GM15510 (cell line): ENCODE data around the gene NR3C1.

ENCODE experiments used
- POLR2A ChIP-seq: IDR thresholded peaks from 3 replicates; pipeline ENCODE4 v1.6.1; 2011; ENCODE audit warnings: borderline replicate concordance; ENCODE audit not compliant: insufficient read length; ENCODE audit errors: extremely low read depth

NR3C1 gene

DNA sequence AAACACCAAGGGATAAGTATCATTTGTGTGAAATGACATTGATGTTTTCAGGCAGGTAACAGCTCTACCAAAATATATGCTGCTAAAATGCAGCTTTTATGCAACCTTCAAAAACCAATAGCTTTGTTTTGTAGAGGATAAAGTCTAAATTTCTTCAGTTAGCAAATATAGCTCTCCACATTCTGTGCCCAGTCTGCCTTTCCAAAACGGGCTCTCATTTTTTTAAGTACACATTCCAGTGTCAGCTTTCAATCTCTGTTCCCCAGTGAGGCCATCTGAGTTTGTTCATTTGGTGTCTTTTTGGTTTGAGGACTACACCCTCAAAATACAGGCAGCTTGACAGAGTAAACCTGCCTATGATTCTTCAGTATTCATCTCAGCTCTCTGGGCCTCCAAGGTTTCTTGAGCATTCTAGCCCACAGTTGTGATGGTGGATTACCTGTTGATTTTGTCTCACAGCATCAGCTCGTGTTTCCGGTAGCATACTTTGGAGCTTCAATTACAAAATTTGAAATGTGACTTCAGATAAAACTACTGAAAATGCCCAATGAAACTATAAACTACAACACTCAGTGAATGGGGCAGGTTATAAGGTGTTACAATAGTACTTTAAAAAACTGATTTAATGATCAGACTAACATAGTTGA lies 55.7 kb downstream of the NR3C1 start:
- TF ChIP-seq POLR2A: no peak

DNA sequence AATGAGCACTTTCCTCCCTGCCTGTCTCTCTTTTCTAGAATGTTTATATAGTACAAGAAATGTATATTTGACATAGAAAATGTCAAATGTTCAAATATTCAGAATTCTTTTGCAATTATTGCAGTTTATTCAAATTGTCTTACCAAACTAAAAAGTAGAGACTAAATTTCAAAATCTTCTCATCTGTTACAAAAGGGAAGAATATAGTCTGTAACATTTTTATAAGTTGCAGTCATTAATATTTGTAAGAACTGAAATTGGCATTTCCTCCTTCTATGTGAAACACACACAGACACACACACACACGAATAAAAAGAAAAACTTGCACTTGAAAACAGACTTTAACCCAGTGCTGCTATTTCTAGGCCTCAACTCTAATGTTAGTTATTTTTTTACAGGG lies 56.4 kb downstream of the NR3C1 start:
- no peak for TF ChIP-seq POLR2A

DNA sequence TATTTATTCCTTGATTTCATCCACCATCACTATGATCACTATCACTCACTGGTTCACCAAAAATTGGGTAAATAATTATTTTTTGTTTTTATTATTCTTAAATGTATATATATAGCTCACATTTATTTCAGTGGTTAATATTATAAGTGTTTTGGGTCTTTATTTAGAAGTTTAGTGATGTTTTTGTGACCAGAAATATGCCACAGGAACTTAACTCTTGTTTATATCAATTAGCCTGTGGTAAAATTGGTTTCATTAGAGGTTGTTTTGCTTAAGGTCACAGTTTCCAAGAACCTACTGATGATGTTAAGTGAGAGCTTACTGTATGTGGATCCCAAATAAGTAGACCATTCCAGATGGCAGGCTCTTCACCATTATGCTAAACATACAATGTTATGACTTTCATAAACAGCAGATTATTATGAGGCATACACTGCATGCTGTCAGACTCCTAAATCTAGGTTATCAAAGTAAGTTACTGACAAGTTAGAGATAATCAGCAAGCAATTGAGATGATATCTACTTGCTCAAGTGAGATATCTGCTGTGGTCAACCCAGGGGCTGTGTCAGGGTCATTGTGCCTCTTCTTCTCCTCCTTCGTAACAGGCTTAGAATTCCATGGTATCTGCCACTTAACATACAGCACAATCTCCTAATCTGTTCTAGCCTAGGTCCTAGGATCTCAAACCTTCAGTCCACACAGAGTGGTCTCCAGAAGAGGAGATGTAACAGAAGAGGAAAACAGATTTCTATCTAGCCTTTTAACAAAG lies 57.6 kb downstream of the NR3C1 start:
- TF ChIP-seq POLR2A: no peak

DNA sequence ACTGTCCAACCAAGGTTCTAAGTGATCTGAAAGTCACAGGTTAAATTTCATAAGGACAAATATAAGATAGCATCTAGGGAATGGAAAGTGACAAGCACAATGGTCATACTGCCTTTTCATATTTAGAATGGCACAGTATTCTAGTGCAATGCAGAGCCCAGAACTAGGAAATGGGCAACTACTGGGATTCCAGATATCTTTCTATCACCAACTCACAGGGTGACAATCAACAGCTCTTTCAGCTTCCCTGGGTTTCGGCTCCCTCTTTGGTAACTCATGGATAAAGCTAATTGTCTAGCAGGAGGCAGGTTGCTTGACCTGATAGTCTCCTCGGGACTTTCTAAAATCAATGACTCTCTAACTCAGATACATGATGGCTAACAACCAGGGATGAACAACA lies 60.4 kb downstream of the NR3C1 start:
- no peak for TF ChIP-seq POLR2A

DNA sequence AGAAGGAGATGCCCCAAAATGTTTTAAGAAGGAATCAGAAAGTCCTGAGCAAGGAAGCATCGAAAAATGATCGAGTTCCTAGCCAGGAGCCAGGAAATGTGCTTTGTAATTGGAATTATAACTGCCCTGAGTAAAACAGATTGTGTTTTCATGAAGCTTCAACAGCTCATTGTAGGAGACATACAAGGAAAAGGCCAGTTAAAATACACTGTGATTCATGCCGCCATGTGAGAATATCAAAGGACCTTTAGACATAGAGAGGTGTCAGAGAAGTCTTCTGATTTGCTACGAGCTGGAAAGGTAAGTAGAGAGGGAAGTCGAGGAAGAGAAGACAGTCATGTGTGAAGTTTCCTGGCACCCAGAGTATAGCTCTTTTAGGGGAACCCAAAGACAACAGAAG lies 60.9 kb downstream of the NR3C1 start:
- no peak for TF ChIP-seq POLR2A

DNA sequence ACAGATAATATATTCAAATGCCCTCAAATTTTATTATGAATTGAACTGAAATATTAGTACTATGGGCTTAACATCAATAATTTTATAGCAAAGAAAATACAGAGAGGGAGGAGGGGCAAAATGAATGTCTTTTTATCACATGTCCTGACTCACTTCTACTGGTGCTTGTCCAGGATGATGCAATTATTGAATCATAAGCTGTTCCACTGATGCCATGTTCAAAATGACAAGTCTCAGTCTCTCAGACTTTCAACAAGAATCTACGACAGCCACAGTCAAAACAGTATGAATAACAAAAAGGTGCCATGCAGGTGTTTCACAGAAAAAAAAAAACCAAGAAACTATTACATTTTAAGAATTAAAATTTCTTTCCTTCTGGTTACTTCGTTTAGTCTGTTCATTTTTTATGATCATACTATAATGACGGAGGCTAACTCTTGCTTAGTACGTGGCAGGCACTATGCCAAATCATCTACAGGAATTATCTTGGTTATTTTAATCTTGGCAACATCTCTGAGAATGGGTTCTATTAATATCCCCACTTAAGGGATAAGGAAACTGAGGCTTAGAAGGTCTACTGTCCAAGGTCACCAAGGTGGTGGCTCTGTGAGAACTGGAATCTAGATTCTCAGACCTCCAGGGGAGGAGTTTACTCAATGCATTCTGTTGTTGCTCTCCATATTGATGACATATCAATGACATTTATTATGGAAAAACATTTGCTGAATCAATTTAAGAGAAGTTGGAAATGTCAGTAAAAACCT lies 61.5 kb downstream of the NR3C1 start:
- TF ChIP-seq POLR2A: no peak

DNA sequence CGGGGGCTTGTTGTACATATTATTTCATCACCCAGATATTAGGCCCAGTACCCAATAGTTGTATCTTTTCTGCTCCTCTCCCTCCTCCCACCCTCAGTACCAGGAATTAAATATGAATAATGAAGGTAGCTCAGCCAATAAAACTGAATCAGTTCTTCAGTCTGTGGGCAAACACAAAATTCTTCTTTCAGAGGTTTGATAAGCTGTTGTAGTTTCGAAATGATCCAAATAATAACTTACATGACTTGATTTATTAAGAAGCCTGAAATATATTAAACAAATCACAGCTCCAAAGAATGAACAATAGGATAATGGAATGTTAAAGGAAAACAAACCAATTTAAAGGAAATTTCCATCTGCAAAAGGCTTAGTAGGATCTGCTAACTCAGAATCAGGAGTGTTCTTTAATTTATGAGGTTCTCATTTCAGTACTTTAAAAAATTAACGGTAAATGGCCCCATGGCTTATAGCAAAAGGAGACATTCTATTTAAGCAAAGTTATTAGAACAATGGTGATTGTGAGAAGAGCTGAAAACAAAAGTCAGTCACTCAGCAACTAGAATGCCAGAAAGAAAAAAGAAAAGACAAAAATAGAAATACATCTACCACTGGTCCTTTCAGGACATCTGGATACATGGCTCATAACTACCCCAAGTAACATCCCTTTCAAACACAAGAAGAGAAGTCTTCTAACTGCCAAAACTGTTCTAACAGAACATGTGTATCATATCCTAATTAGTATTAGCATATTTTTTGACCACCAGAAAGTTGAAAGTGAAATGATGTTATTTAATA lies 62.4 kb downstream of the NR3C1 start:
- TF ChIP-seq POLR2A: no peak

DNA sequence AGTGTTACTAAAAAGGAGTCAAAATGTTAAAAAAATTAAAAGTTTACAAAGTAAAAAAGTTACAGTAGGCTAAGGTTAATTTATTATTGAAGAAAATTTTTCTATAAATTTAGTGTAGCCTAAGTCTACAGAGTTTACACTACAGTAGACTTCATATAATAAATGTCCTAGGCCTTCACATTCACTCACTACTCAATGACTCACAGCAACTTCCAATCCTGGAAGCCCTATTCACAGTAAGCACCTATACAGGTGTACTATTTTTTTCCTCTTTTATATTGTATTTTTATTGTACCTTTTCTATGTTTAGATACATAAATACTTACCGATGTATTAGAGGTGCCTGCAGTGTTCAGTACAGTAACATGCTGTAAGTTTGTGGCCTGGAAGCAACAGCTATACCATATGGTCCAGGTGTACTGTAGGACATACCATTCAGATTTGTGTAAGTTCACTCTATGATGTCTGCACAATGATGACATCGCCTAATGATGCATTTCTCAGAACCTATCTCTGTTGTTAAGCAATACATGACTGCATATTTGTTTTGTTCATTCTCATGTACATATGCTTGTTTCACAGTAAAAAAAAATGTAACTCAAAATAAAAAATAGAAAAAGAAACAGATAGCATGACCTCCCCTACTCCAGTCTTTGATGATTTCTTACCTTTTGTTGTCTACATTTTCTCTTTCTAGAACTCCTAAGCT lies 64.7 kb downstream of the NR3C1 start:
- no peak for TF ChIP-seq POLR2A

DNA sequence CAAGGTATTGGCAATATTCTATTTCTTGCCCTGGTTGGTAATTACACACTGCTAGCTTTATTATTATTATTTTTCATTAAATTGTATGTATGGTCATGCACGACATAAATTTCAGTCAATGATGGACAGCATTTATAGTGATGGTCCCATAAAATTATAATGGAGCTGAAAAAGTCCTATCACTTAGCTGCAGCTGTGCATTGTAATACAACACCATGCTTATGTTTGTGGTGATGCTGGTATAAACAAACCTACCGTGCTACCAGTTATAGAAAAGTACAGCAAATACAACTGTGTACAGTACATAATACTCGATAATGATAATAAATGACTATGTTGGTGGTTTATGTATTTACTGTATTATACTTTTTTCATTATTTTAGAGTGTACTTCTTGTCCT lies 65.5 kb downstream of the NR3C1 start:
- no peak for TF ChIP-seq POLR2A

DNA sequence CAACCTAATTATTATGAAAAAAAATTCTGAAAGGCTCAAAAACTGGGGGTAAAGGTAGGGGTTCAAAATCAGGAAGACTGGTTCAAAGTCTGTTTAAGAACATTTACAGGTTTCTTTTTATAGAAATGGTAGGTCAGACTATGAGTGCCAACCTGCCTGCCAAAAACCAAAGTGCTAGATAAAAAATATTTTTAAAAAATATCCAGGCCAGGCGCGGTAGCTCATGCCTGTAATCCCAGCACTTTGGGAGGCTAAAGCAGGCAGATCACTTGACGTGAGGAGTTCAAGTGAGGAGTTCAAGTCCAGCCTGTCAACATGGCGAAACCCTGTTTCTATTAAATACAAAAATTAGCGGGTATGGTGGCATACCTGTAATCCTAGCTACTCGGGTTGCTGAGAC lies 67.0 kb downstream of the NR3C1 start:
- no peak for TF ChIP-seq POLR2A

DNA sequence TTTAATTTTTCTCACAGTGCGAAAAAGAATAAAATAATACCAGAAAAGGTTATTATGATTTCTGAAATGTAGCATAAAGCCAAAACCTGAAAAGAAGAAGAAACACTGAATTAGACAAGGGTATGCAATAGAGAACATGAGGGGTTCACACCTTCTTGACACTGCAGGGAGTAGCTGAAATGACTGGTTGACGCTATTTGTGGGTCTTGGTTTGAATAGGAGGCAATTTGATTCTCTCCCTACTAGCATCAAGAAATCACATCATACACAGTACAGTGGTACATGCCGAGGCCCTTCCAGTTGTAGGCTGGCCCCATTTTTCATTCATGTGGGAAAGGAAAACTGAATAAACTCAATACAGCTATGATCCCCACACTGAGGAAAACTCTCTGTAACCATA lies 68.6 kb downstream of the NR3C1 start:
- no peak for TF ChIP-seq POLR2A

DNA sequence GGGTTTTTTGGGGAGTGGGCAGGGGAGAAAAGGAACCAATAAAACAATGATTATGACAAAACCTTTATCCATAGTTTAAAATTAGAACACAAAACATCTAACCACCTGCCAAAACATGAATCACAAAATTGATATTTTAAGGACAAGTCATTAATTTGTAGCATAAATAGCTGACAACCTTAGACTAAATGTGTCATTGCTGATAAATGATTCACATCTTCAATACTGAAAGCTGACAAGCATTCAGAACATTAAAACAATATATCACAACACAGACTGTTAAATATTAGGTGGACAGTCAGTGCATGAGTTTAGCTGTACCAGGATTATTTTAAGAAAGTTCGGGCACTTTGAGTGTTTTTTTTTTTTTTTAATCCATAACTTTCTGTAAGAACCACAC lies 71.5 kb downstream of the NR3C1 start:
- no peak for TF ChIP-seq POLR2A

DNA sequence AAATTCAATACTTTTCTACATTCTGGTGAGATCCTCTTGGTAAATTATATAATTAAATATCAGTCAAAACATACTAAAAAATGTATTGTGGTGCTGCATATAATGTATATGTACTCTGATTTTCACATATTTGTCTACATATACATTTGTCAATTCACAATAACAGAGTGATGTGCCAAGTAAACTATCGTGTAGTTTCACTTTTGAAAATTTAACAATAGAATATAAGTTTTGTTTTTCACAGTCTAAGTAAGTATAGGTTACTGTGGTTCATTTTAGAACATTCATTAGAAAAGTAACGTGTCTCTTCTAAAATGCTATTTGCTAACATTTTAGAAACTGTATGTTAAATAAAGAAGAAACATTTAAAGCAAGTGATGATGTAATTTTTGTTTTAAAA lies 73.6 kb downstream of the NR3C1 start:
- no peak for TF ChIP-seq POLR2A

DNA sequence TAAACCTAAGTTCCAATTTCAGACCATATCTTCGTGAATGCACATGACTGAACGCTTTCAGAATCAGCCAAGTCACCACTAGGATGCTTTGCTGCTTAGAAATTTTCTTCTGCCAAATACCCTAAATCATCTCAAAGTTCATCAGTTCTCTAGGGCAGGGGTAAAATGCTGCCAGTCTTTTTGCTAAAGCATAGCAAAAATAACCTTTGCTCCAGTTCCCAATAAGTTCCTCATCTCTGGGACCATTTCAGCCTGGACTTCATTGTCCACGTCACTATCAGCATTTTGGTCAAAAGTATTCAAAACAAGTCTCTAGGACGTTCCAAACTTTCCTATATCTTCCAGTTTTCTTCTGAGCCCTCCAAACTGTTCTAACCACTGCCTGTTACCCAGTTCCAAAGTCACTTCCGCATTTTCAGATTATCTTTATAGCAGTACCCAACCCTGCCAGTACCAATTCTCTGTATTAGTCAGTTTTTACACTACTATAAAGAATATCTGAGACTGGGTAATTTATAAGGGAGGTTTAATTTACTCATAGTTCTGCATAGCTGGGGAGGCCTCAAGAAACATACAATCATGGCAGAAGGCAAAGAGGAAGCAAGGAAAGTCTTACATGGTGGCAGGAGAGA lies 74.8 kb downstream of the NR3C1 start:
- TF ChIP-seq POLR2A: no peak
